DOHH2 (cell line): Measurements from ENCODE around the gene KLHL26.

Experiments
- H3F3A ChIP-seq: fragments of 200-600 bp; sonication (generic), shearing (Covaris generic); 2 replicates; pipeline ENCODE4 v1.6.0; 2016; ENCODE audit warnings: antibody characterized with exemption, mild to moderate bottlenecking; ENCODE audit not compliant: control insufficient read depth, insufficient read depth
- H3K27ac ChIP-seq: fragments of 200-600 bp; sonication (generic); 2 replicates; pipeline ENCODE4 v1.5.1; 2014; ENCODE audit warnings: low read depth, mild to moderate bottlenecking, low read length, moderate library complexity
- H3K27me3 ChIP-seq: fragments of 200-600 bp; sonication (generic); 2 replicates; pipeline ENCODE4 v1.6.1; 2014; ENCODE audit warnings: mild to moderate bottlenecking, low read length, mixed read lengths; ENCODE audit not compliant: control insufficient read depth
- H3K36me3 ChIP-seq: fragments of 200-600 bp; sonication (generic); 2 replicates; pipeline ENCODE4 v1.6.1; 2014; ENCODE audit warnings: mild to moderate bottlenecking, low read length, moderate library complexity, mixed read lengths; ENCODE audit not compliant: control insufficient read depth
- H3K4me1 ChIP-seq: fragments of 200-600 bp; sonication (generic); 2 replicates; pipeline ENCODE4 v1.6.1; 2014; ENCODE audit warnings: mild to moderate bottlenecking, low read length, mixed read lengths; ENCODE audit not compliant: control insufficient read depth
- H3K4me2 ChIP-seq: fragments of 200-600 bp; sonication (generic); 2 replicates; pipeline ENCODE4 v1.6.0; 2014; ENCODE audit warnings: mild to moderate bottlenecking, low read length, moderate library complexity
- H3K4me3 ChIP-seq: fragments of 200-600 bp; sonication (generic); 2 replicates; pipeline ENCODE4 v1.5.1; 2014; ENCODE audit warnings: mild to moderate bottlenecking, low read length, mixed read lengths
- H3K79me2 ChIP-seq: fragments of 200-600 bp; sonication (generic); 2 replicates; pipeline ENCODE4 v1.6.1; 2014; ENCODE audit warnings: mild to moderate bottlenecking, low read length, mixed read lengths; ENCODE audit not compliant: control insufficient read depth
- H3K9me2 ChIP-seq: fragments of 200-600 bp; sonication (generic); replicated peaks from 2 replicates; pipeline ENCODE4 v1.6.1; 2014; ENCODE audit warnings: mild to moderate bottlenecking, low read length, mixed read lengths; ENCODE audit not compliant: control insufficient read depth
- H3K9me3 ChIP-seq: fragments of 200-600 bp; sonication (generic); 2 replicates; pipeline ENCODE4 v1.6.1; 2014; ENCODE audit warnings: antibody characterized with exemption, low read length, mixed read lengths; ENCODE audit not compliant: control insufficient read depth, insufficient read depth
- H4K20me1 ChIP-seq: fragments of 200-600 bp; sonication (generic); 2 replicates; pipeline ENCODE4 v1.6.0; 2014; ENCODE audit warnings: low read depth, mild to moderate bottlenecking, antibody characterized with exemption, low read length, moderate library complexity; ENCODE audit not compliant: control insufficient read depth, insufficient read depth
- CTCF ChIP-seq: fragments of 200-600 bp; sonication (generic); IDR thresholded peaks from one replicate; pipeline ENCODE4 v1.5.1; 2014; ENCODE audit warnings: antibody characterized with exemption, mild to moderate bottlenecking, low read depth, low read length; ENCODE audit not compliant: poor library complexity, severe bottlenecking
- EZH2phosphoT487 ChIP-seq: fragments of 200-600 bp; sonication (generic); IDR thresholded peaks from 2 replicates; pipeline ENCODE4 v1.6.1; 2017; ENCODE audit warnings: borderline replicate concordance, mild to moderate bottlenecking, antibody characterized with exemption, low read length, moderate library complexity, mixed read lengths

Gene KLHL26

GRCh38 chr19:18647807-18648206 lies 11.0 kb downstream of the KLHL26 start:
- H3F3A ChIP-seq, result no peaks in the 10 kb centered on the region
- 0 out of 2 replicates have a peak, but pooled peaks cover 7% of the 10 kb centered on the region for H4K20me1 ChIP-seq
- H3K27ac ChIP-seq, result no peak overlapping the region
- H3K4me2 ChIP-seq, result no peak overlapping the region
- H3K36me3 ChIP-seq, result no peaks in the 10 kb centered on the region
- no peaks in the 10 kb centered on the region for H3K9me2 ChIP-seq
- TF ChIP-seq CTCF (no peak), EZH2phosphoT487 (no peak)
- H3K4me3 ChIP-seq, result no peak overlapping the region
- no peaks in the 10 kb centered on the region for H3K27me3 ChIP-seq
- H3K4me1 ChIP-seq, result peaks cover 6% of the 10 kb centered on the region
- H3K9me3 ChIP-seq, result no peaks in the 10 kb centered on the region
- H3K79me2 ChIP-seq, result peaks cover 28% of the 10 kb centered on the region

- Histone ChIP-seq H3K4me3 (no peak overlapping the region), H3K9me2 (no peaks in the 10 kb centered on the region), H3F3A (no peaks in the 10 kb centered on the region), H3K27ac (no peak overlapping the region), H3K27me3 (no peaks in the 10 kb centered on the region), H3K4me2 (no peak overlapping the region), H3K9me3 (no peaks in the 10 kb centered on the region), H3K36me3 (no peaks in the 10 kb centered on the region), H4K20me1 (0 out of 2 replicates have a peak, but pooled peaks cover 7% of the 10 kb centered on the region), H3K4me1 (peaks cover 6% of the 10 kb centered on the region), H3K79me2 (peaks cover 22% of the 10 kb centered on the region)
- TF ChIP-seq CTCF (no peak), EZH2phosphoT487 (no peak)
Observed at GRCh38 chr19:18648973-18649315, 12.1 kb downstream of the KLHL26 start.

GRCh38 chr19:18649371-18650020 lies 12.7 kb downstream of the KLHL26 start:
- Histone ChIP-seq H3K79me2 (peaks cover 17% of the 10 kb centered on the region), H3K4me3 (no peak overlapping the region), H3K4me1 (peaks cover 1% of the 10 kb centered on the region), H3K9me2 (no peaks in the 10 kb centered on the region), H3F3A (no peaks in the 10 kb centered on the region), H3K4me2 (no peak overlapping the region), H3K27ac (no peak overlapping the region), H3K36me3 (no peaks in the 10 kb centered on the region), H4K20me1 (0 out of 2 replicates have a peak, but pooled peaks cover 7% of the 10 kb centered on the region), H3K27me3 (no peaks in the 10 kb centered on the region), H3K9me3 (no peaks in the 10 kb centered on the region)
- TF ChIP-seq EZH2phosphoT487 (no peak), CTCF (no peak)
